ENCODE measurements around the gene MARS1.
A peak's percentile ranks its signal among the peaks of the same experiment; 100 is the strongest.

Gene MARS1

DNA sequence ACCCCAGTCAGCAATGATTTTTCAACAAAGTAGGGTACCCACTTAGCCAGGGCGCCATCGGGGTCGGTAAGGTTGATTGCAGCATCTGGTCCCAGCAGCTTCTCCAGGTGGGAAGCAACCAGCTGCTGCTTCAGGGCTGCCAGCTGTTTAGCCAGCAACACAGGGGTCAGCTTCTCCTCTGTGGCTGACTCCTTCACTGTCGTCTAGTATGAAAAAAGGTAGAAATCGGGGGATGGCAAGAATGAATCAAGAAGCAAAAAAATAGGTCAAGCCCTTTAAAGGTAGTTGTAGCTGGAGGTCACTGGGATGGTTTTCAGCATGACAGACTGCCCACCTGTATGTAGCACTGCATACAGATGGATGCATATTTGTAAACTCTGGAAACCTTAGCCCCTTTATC lies 46.4 kb downstream of the MARS1 start:
- DNase-seq, result no peak

GRCh38 chr12:57534991-57535543 lies 47.2 kb downstream of the MARS1 start:
- no peak for DNase-seq

GRCh38 chr12:57535764-57536596 lies 48.1 kb downstream of the MARS1 start:
- DNase-seq, result no peak

GRCh38 chr12:57536597-57536942 lies 48.7 kb downstream of the MARS1 start:
- DNase-seq, result no peak

DNA sequence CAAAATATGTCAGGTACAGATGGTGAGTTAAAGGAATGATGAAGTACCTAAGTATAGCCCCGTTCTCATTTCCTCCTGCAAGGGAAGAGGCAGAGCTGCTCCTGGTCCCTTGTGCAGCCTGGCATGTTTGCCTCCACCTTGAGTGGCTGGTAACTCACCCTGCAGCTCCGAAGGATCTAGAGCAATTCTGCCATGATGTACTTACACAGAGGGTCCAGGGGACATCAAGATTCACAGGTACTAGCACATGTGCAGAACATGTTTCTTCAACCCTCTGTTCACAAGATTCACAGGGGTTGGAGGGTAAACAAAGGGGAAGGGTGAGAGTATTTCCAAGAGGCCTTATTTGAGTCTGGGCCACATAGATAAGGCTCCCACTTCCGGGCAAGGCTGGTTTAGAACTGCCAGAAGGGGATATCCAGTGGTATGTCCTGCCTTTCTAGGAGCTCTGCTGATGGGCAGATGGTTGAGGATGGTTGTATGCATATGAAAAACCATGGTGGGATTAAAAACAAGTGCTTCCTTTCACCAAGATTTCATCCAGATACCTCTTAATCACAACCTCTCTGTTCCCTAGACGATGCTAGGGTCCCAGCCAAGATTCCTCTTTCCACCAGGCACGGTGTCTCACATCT lies 51.4 kb downstream of the MARS1 start:
- no peak for DNase-seq

DNA sequence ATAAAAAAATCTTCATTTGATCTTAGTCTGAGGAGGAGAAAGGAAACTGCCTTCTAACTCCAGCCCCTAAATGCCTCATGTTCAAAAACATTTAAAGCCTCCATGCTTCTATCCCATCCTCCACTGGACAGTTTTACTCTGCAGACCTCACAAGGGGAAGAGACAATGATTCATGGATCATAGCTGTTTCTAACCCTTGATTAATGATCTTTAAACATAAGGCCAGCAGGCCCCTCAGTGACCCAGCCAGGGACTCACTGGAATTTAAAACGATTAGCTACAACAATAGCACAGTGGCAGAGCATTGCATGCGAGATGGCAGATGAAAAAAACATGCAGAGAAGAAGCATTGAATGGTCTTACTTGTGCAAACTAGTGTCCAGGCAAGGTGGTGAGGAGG lies 53.1 kb downstream of the MARS1 start:
- no peak for DNase-seq

DNA sequence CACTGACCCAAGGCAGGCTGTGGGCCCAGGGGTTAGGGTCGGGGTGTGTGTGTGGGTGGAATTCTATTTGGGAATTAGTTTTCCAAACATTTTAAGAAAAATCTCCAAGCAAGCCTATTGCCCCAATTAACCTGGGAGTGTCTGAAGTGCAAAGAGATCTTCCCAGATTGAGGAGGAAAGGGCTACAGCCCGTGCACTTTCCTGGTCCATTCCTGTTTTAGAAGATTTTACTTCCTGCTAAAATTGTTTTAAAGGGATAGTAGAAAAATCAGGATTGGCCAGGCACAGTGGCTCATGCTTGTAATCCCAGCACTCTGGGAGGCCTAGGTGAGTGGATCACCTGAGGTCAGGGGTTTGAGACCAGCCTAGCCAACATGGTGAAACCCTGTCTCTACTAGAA lies 53.8 kb downstream of the MARS1 start:
- DNase-seq, result no peak

DNA sequence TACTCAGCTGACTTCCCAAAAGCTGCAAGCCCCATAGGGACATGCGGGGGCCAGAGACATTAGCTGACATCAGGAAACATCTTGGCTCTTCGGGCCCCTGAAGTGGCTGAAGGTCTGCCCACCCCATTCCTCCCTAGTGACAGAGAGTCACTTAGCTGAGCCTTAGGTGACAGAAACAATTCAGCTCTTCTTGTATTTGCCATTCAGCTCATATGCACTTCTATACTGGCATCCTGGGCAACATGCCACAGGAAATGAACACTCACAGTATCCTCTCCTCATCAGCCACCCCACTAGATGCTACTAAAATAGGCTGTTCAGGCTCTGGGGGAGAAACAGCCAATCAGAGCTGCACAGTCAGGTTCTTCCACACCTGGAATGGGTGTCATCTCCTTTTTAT lies 55.7 kb downstream of the MARS1 start:
- no peak for DNase-seq

GRCh38 chr12:57545809-57546437 lies 58.1 kb downstream of the MARS1 start:
- no peak for DNase-seq

- DNase-seq, result peak; percentile 66 to 82 (median 76)
Measured at GRCh38 chr12:57546438-57547287, 58.8 kb downstream of the MARS1 start, which contains the start of gene DCTN2. Gene DCTN2 (minus strand): TSS chr12:57547192. CDS start chr12:57547063, 129 bp downstream.

DNA sequence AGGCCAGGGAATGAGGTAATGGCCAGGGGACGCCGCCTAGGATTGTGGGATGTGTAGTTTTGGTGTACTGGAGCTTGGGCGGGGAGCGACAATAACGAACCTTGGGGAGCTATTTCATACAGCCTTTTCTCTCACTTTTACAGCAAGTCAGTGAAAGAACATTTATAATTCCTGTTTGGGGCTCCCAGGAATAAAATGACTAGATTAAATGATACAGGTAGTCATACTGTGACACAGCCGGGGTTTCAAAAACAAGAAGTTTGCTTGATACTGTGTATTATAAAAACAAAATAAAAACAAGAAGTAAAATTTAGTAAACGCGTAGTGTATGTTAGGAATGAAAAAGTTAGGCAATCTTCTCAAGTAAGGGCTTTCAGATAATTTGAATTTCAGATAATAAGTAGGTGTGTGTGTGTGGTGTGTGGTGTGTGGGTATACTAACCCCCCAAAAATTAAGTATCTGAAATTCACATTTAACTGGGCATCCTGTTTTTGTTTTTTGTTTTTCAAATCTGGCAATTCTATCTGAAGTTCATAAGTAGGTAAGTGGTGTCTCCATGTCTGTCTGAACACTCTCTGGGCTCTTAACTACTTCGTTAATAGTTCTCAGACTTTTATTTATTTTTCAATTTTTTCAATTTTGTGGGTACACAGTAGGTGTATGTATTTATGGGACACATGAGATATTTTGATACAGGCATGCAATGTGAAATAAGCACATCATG lies 59.6 kb downstream of the MARS1 start:
- no peak for DNase-seq

- no peak for DNase-seq
Measured at GRCh38 chr12:57548013-57548315, 60.1 kb downstream of the MARS1 start.

- DNase-seq, result no peak
Measured at GRCh38 chr12:57548488-57548887, 60.6 kb downstream of the MARS1 start.

- DNase-seq, result no peak
Measured at GRCh38 chr12:57549203-57549908, 61.5 kb downstream of the MARS1 start.

- peak in 2 of 4 experiments; percentile 2 to 47 for DNase-seq
Measured at GRCh38 chr12:57549909-57550640, 62.2 kb downstream of the MARS1 start, which contains the start of gene KIF5A. Gene KIF5A (plus strand): TSS chr12:57550044. CDS start chr12:57550272, 228 bp downstream.

GRCh38 chr12:57550641-57551549 lies 63.0 kb downstream of the MARS1 start:
- no peak for DNase-seq

DNA sequence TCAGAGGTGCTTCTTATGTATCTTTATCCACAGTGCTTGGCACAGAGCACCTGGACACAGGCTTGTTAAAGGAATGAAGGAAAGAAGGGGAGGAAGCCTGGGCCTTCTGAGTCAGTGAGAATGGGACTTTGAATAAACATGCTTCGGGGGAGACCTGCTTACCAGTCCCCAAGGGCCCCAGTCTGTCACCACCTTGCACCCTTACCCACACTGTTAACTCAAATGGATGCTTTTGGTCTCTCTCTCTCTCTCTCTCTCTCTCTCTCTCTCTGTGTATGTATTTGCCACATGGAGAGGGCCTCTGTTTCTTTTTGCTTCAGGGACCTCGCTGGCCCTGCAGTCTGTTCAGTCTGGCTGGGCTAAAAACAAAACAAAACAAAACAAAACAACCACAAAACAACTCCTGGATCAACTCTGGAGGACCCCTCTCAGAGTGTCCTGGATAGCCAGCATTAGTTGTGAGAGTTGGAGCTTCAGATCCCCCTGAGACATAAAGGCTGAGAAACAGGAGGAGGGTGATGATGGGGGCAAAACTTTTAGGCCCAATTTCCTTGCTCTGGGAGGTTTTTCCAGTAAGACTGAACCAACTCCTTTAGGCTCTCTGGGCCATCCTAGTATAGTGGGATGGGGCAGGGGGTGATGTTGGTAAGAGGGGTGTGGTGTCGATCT lies 63.9 kb downstream of the MARS1 start:
- no peak for DNase-seq

- DNase-seq, result no peak
Measured at GRCh38 chr12:57552306-57552651, 64.4 kb downstream of the MARS1 start.

DNA sequence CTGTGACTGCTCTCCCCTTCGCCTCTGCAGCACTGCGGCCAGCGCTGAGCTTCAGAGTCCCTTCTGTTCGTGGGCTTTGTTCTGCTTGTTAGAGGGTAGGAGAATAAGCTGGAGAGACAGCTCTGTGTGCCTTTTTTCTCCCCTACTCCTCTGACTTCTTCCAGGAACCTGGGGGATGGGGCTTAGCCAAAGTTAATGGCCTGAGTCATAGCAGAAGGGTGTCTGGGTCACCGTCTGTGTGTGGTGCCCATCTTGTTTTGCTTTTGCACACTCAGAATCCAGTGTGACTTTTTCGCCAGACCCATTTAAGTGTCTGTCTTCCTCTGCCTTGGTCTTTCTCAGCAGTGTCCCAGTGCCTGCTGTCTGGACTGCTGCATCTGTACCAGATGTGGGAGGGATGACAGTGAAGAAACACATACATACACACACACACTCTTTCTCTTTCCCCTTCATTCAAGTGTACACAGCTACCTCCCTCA lies 65.0 kb downstream of the MARS1 start:
- DNase-seq, result no peak
